ENCODE data around the gene IKZF3.

GRCh38 chr17:39777534-39778365 lies 86.4 kb downstream of the IKZF3 start:
- no peak for TF ChIP-seq CTCF (optimal IDR thresholded peaks at IDR 0.05 in 1 of 3, IDR thresholded peaks at IDR 0.05 in 1 of 3, conservative IDR thresholded peaks at IDR 0.05 in 1 of 3; ENCODE audit: extremely low read depth in 1 of 3, insufficient read depth in 2 of 3, low read length in 3 of 3)
- TF ChIP-seq EZH2 (IDR thresholded peaks at IDR 0.05; ENCODE audit: low read length): no peak

All from keratinocyte (primary cell).